H9 (cell line): ENCODE data around the gene DIPK1B. TPM values are rescaled to one million over a fixed set of nuclear protein-coding genes. Genes with fewer than 3 reads are reported as not detected.
"Not testable (repeated sequence)": the region's sequence is repeated elsewhere in the genome, so short reads cannot be mapped to it uniquely, and the experiment has no call there.

Experiments
- DNase-seq: peaks from one replicate; pipeline ENCODE4 v3.0.0-alpha.2; 2017
- H2AFZ ChIP-seq: one replicate; pipeline ENCODE4 v1.6.1; 2013; ENCODE audit warnings: mild to moderate bottlenecking, low read length, control low read depth, moderate library complexity
- H2AK5ac ChIP-seq: 2 replicates; pipeline ENCODE4 v1.6.1; 2013; ENCODE audit warnings: low read length, control low read depth, mixed read lengths; ENCODE audit not compliant: insufficient read length
- H2BK120ac ChIP-seq: one replicate; pipeline ENCODE4 v1.6.1; 2013; ENCODE audit warnings: low read depth, mild to moderate bottlenecking, low read length, control low read depth, inconsistent platforms; ENCODE audit not compliant: poor library complexity, severe bottlenecking
- H2BK12ac ChIP-seq: 2 replicates; pipeline ENCODE4 v1.6.1; 2013; ENCODE audit warnings: low read length, control low read depth, mixed read lengths, low read depth; ENCODE audit not compliant: insufficient read length
- H2BK15ac ChIP-seq: 2 replicates; pipeline ENCODE4 v1.6.1; 2013; ENCODE audit warnings: low read depth, low read length, control low read depth
- H2BK20ac ChIP-seq: one replicate; pipeline ENCODE4 v1.6.1; 2013; ENCODE audit warnings: low read depth, mild to moderate bottlenecking, low read length, control low read depth, inconsistent platforms; ENCODE audit not compliant: poor library complexity, severe bottlenecking
- H2BK5ac ChIP-seq: 2 replicates; pipeline ENCODE4 v1.6.1; 2013; ENCODE audit warnings: low read length, control low read depth, mixed read lengths; ENCODE audit not compliant: insufficient read length
- H3K14ac ChIP-seq: 2 replicates; pipeline ENCODE4 v1.6.1; 2013; ENCODE audit warnings: low read length, control low read depth; ENCODE audit not compliant: insufficient read depth
- H3K18ac ChIP-seq: 2 replicates; pipeline ENCODE4 v1.6.1; 2013; ENCODE audit warnings: low read depth, mild to moderate bottlenecking, mixed read lengths, low read length, control low read depth; ENCODE audit not compliant: insufficient read length
- H3K23ac ChIP-seq: 2 replicates; pipeline ENCODE4 v1.6.1; 2013; ENCODE audit warnings: low read length, control low read depth, mixed read lengths, low read depth; ENCODE audit not compliant: insufficient read length
- H3K23me2 ChIP-seq: 2 replicates; pipeline ENCODE4 v1.6.1; 2013; ENCODE audit warnings: low read depth, mild to moderate bottlenecking, mixed read lengths, low read length, control low read depth; ENCODE audit not compliant: insufficient read length, poor library complexity, severe bottlenecking
- H3K27ac ChIP-seq: 2 replicates; pipeline ENCODE4 v1.5.1; 2013; ENCODE audit warnings: low read length, control low read depth, mixed read lengths, low read depth; ENCODE audit not compliant: insufficient read length
- H3K27me3 ChIP-seq: 2 replicates; pipeline ENCODE4 v1.6.1; 2013; ENCODE audit warnings: low read length, control low read depth, inconsistent platforms; ENCODE audit not compliant: insufficient read depth
- H3K4ac ChIP-seq: 2 replicates; pipeline ENCODE4 v1.6.1; 2013; ENCODE audit warnings: low read depth, mild to moderate bottlenecking, control low read depth, inconsistent platforms, low read length, moderate library complexity
- H3K4me1 ChIP-seq: 2 replicates; pipeline ENCODE4 v1.6.1; 2013; ENCODE audit warnings: low read length, control low read depth, inconsistent platforms; ENCODE audit not compliant: insufficient read depth
- H3K4me2 ChIP-seq: 2 replicates; pipeline ENCODE4 v1.6.1; 2013; ENCODE audit warnings: low read length, control low read depth, mixed read lengths; ENCODE audit not compliant: insufficient read length, insufficient read depth
- H3K56ac ChIP-seq: 2 replicates; pipeline ENCODE4 v1.6.1; 2013; ENCODE audit warnings: low read depth, mild to moderate bottlenecking, mixed read lengths, low read length, control low read depth; ENCODE audit not compliant: insufficient read length
- H3K79me1 ChIP-seq: 2 replicates; pipeline ENCODE4 v1.6.1; 2013; ENCODE audit warnings: low read depth, mild to moderate bottlenecking, moderate library complexity, low read length, control low read depth, inconsistent platforms; ENCODE audit not compliant: insufficient read depth, poor library complexity, severe bottlenecking
- H3K79me2 ChIP-seq: 2 replicates; pipeline ENCODE4 v1.6.1; 2013; ENCODE audit warnings: low read length, control low read depth, inconsistent platforms; ENCODE audit not compliant: insufficient read depth
- H3K9ac ChIP-seq: 2 replicates; pipeline ENCODE4 v1.6.1; 2013; ENCODE audit warnings: low read length, control low read depth, mixed read lengths; ENCODE audit not compliant: insufficient read length; ENCODE audit errors: extremely low read depth
- H3K9me3 ChIP-seq: one replicate; pipeline ENCODE4 v1.6.1; 2013; ENCODE audit warnings: low read depth, low read length, inconsistent platforms; ENCODE audit not compliant: control insufficient read depth
- H3T11ph ChIP-seq: one replicate; pipeline ENCODE4 v1.6.1; 2013; ENCODE audit warnings: mild to moderate bottlenecking, low read length, control low read depth, inconsistent platforms
- H4K20me1 ChIP-seq: one replicate; pipeline ENCODE4 v1.6.1; 2013; ENCODE audit not compliant: control insufficient read depth, insufficient read length, insufficient read depth
- H4K5ac ChIP-seq: 2 replicates; pipeline ENCODE4 v1.6.1; 2013; ENCODE audit warnings: low read depth, mild to moderate bottlenecking, mixed read lengths, low read length, control low read depth; ENCODE audit not compliant: insufficient read length
- H4K8ac ChIP-seq: replicated peaks from 2 replicates; pipeline ENCODE4 v1.6.1; 2013; ENCODE audit warnings: low read length, control low read depth, mixed read lengths, low read depth; ENCODE audit not compliant: insufficient read length
- H4K91ac ChIP-seq: 2 replicates; pipeline ENCODE4 v1.6.1; 2013; ENCODE audit warnings: low read depth, mild to moderate bottlenecking, moderate library complexity, mixed read lengths, low read length, control low read depth; ENCODE audit not compliant: insufficient read length
- H3K27ac Mint-ChIP-seq, 3 experiments: 2 replicates in 2 of 3; 3 replicates in 1 of 3; pipeline ENCODE4 v1.8.0; 2020 to 2021; ENCODE audit warnings: mixed read lengths in 3 of 3, mild to moderate bottlenecking in 1 of 3, moderate library complexity in 1 of 3
- H3K27me3 Mint-ChIP-seq: 2 replicates; pipeline ENCODE4 v1.8.0; 2021; ENCODE audit warnings: low read depth, mild to moderate bottlenecking, moderate library complexity, mixed read lengths
- H3K36me3 Mint-ChIP-seq, 3 experiments: 2 replicates in 2 of 3; 3 replicates in 1 of 3; pipeline ENCODE4 v1.8.0; 2020 to 2021; ENCODE audit warnings: low read depth in 3 of 3, mixed read lengths in 3 of 3; ENCODE audit not compliant: insufficient read depth in 1 of 3
- H3K4me1 Mint-ChIP-seq, 2 experiments: 2 replicates each; pipeline ENCODE4 v1.8.0; 2020; ENCODE audit warnings: mixed read lengths in 2 of 2
- H3K4me3 Mint-ChIP-seq, 2 experiments: 2 replicates in 1 of 2; 3 replicates in 1 of 2; pipeline ENCODE4 v1.8.0; 2020 to 2021; ENCODE audit warnings: mild to moderate bottlenecking in 2 of 2, mixed read lengths in 2 of 2, moderate library complexity in 1 of 2
- H3K9me3 Mint-ChIP-seq, 2 experiments: 2 replicates in 1 of 2; 3 replicates in 1 of 2; pipeline ENCODE4 v1.8.0; 2020; ENCODE audit warnings: mild to moderate bottlenecking in 2 of 2, mixed read lengths in 2 of 2, moderate library complexity in 1 of 2
- WGBS: extraction: QIAGEN DNeasy Blood & Tissue Kit; methylation state at CpG from one replicate; pipeline ENCODE4 v1.1.7; 2013; ENCODE audit warnings: missing lambda C conversion rate, low lambda C conversion rate, mixed read lengths; ENCODE audit not compliant: insufficient read length; ENCODE audit errors: extremely low coverage; 5-methylcytosine and 5-hydroxymethylcytosine counted together
- total RNA-seq: library from RNA; stranded (reverse); gene quantifications from 2 replicates; pipeline ENCODE4 v1.2.1, GENCODE V29; 2021
- TF ChIP-seq, protein P1 (sequence below): fragments of 200-600 bp; sonication (generic); conservative IDR thresholded peaks from 3 replicates; pipeline ENCODE4 v1.8.0; 2021; ENCODE audit warnings: antibody characterized with exemption, mild to moderate bottlenecking

Gene DIPK1B
- total RNA-seq, 1 experiment from 2014 or later, result 40.3 TPM

DNA sequence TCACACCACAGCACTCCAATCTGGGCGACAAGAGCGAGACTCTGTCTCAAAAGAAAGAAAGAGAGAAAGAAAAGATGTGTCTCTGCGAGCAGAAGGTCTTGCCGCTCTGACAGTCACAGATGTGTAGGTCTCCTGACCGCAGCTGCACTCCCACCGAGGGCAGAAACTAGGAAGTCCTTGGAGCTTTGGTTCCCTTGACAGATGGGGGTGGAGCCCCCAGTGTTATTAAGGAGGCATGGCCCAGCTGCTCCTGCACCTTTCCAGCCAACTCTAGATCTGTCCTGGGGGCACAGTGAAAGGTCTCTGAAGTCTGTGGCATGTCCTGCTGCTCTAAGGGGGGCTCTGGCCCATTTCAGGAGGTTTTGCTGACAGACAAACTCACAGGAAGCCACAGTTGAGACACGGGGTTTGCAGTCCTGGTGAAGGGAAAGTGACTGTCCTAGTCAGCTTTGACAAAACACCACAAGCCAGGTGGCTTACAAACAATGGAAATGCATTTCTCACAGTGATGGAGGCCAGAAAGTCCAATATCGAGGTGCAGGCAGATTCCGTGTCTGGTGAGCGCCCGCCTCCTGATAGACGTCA lies 9.0 kb upstream of the DIPK1B start:
- H3K27ac ChIP-seq, result no peak overlapping the region
- DNase-seq, result no peak
- H2BK12ac ChIP-seq, result no peak overlapping the region
- H3K4me1 Mint-ChIP-seq, result peaks cover 7 to 10% of the 10 kb centered on the region in 2 experiments
- no peak overlapping the region for H3K4me3 Mint-ChIP-seq
- no peak overlapping the region for H3K14ac ChIP-seq
- no peaks in the 10 kb centered on the region for H3K36me3 Mint-ChIP-seq
- no peak overlapping the region for H3K9ac ChIP-seq
- H4K91ac ChIP-seq, result no peak overlapping the region
- no peak overlapping the region for H3K27ac Mint-ChIP-seq
- H2BK15ac ChIP-seq, result no peak overlapping the region
- H3K56ac ChIP-seq, result no peak overlapping the region
- H2BK20ac ChIP-seq, result no peak overlapping the region
- H3K4me1 ChIP-seq, result no peaks in the 10 kb centered on the region
- H4K20me1 ChIP-seq, result no peaks in the 10 kb centered on the region
- no peaks in the 10 kb centered on the region for H3K23me2 ChIP-seq
- no peak overlapping the region for H3K23ac ChIP-seq
- no peak overlapping the region for H2AK5ac ChIP-seq
- no peak overlapping the region for H3K4ac ChIP-seq
- no peak overlapping the region for H4K5ac ChIP-seq
- WGBS, result no CpG with 5 or more reads among the region's 12 CpGs
- H3K9me3 ChIP-seq, result no peaks in the 10 kb centered on the region
- H3T11ph ChIP-seq, result no peak overlapping the region
- H3K79me1 ChIP-seq, result no peaks in the 10 kb centered on the region
- H3K27me3 ChIP-seq, result no peaks in the 10 kb centered on the region
- TF ChIP-seq, protein P1, sequence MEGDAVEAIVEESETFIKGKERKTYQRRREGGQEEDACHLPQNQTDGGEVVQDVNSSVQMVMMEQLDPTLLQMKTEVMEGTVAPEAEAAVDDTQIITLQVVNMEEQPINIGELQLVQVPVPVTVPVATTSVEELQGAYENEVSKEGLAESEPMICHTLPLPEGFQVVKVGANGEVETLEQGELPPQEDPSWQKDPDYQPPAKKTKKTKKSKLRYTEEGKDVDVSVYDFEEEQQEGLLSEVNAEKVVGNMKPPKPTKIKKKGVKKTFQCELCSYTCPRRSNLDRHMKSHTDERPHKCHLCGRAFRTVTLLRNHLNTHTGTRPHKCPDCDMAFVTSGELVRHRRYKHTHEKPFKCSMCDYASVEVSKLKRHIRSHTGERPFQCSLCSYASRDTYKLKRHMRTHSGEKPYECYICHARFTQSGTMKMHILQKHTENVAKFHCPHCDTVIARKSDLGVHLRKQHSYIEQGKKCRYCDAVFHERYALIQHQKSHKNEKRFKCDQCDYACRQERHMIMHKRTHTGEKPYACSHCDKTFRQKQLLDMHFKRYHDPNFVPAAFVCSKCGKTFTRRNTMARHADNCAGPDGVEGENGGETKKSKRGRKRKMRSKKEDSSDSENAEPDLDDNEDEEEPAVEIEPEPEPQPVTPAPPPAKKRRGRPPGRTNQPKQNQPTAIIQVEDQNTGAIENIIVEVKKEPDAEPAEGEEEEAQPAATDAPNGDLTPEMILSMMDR, result no peak
- no peak overlapping the region for H3K18ac ChIP-seq
- no peak overlapping the region for H4K8ac ChIP-seq
- no peak overlapping the region for H2BK5ac ChIP-seq
- no peak overlapping the region for H2AFZ ChIP-seq
- no peaks in the 10 kb centered on the region for H3K9me3 Mint-ChIP-seq
- peaks cover 52% of the 10 kb centered on the region for H3K27me3 Mint-ChIP-seq
- H2BK120ac ChIP-seq, result no peak overlapping the region
- no peak overlapping the region for H3K4me2 ChIP-seq
- H3K79me2 ChIP-seq, result no peaks in the 10 kb centered on the region

DNA sequence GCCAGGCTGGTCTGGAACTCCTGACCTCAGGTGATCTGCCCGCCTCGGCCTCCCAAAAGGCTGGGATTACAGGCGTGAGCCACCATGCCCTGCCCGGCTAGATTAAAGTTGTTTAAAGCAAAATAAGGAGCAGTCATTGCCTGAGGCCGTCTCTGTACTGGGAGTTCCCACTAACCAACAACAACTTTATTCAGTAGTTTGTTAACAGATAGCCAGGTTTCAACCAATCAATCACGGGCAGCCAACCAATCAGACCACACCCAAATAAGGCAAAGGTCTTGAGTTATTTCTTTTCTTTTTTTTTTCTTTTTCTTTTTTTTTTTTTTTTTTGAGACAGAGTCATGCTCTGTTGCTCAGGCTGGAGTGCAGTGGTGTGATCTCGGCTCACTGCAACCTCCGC lies 7.6 kb upstream of the DIPK1B start:
- no CpG with 5 or more reads among the region's 8 CpGs for WGBS
- not testable (repeated sequence) for H3K9ac ChIP-seq, H3K4me1 Mint-ChIP-seq, H3K4me2 ChIP-seq, H3K27ac Mint-ChIP-seq, H3K23me2 ChIP-seq, H3K4me1 ChIP-seq, DNase-seq, H3K4me3 Mint-ChIP-seq, H3K27ac ChIP-seq, H2BK12ac ChIP-seq, H3K79me1 ChIP-seq, H2BK15ac ChIP-seq, H3K4ac ChIP-seq, H4K8ac ChIP-seq, H2AK5ac ChIP-seq, H3K27me3 ChIP-seq, H3K9me3 ChIP-seq, H3K36me3 Mint-ChIP-seq, H4K91ac ChIP-seq, H3K23ac ChIP-seq, H3T11ph ChIP-seq, H3K14ac ChIP-seq, H2AFZ ChIP-seq, H3K9me3 Mint-ChIP-seq, H2BK20ac ChIP-seq, H3K79me2 ChIP-seq, H2BK120ac ChIP-seq, H2BK5ac ChIP-seq, H4K5ac ChIP-seq, H3K56ac ChIP-seq, H4K20me1 ChIP-seq, H3K18ac ChIP-seq
- H3K27me3 Mint-ChIP-seq, result peaks cover 58% of the 10 kb centered on the region
